Midbrain (tissue), 1 donor: ENCODE results near the gene CLCA1.

Experiments used
- DNase-seq: peaks from one replicate; lab custom pipeline; 2025; lab: John Stamatoyannopoulos, UW

Gene CLCA1

GRCh38 chr1:86466109-86466844 lies 2.5 kb upstream of the CLCA1 start:
- DNase-seq, result no peak

- DNase-seq, result no peak
These were observed 1.7 kb upstream of the CLCA1 start for GRCh38 chr1:86466986-86467385.

- no peak for DNase-seq
These were observed 2.1 kb downstream of the CLCA1 start for GRCh38 chr1:86470859-86471258.

GRCh38 chr1:86471291-86471690 lies 2.6 kb downstream of the CLCA1 start:
- DNase-seq, result no peak

- DNase-seq, result no peak
These were observed 3.4 kb downstream of the CLCA1 start for GRCh38 chr1:86472152-86472551.

- no peak for DNase-seq
These were observed 4.0 kb downstream of the CLCA1 start for GRCh38 chr1:86472767-86473166.

GRCh38 chr1:86477256-86477655 lies 8.5 kb downstream of the CLCA1 start:
- no peak for DNase-seq

- DNase-seq, result no peak
These were observed 9.0 kb downstream of the CLCA1 start for GRCh38 chr1:86477682-86478081.

- DNase-seq, result no peak
These were observed 9.9 kb downstream of the CLCA1 start for GRCh38 chr1:86478416-86479156.

GRCh38 chr1:86481966-86482365 lies 13.2 kb downstream of the CLCA1 start:
- no peak for DNase-seq

- DNase-seq, result no peak
These were observed 18.5 kb downstream of the CLCA1 start for GRCh38 chr1:86487131-86487810.

GRCh38 chr1:86487811-86488141 lies 19.0 kb downstream of the CLCA1 start:
- no peak for DNase-seq

- DNase-seq, result no peak
These were observed 20.6 kb downstream of the CLCA1 start for GRCh38 chr1:86489242-86489878.

- DNase-seq, result no peak
These were observed 22.6 kb downstream of the CLCA1 start for GRCh38 chr1:86491171-86491950.

- no peak for DNase-seq
These were observed 29.6 kb downstream of the CLCA1 start for GRCh38 chr1:86498281-86498680.

- DNase-seq, result peak; percentile 12
These were observed 31.4 kb downstream of the CLCA1 start for GRCh38 chr1:86499987-86500593.

GRCh38 chr1:86500714-86501113 lies 32.0 kb downstream of the CLCA1 start:
- no peak for DNase-seq

GRCh38 chr1:86502125-86502646 lies 33.5 kb downstream of the CLCA1 start:
- peak; percentile 15 for DNase-seq

- no peak for DNase-seq
These were observed 34.1 kb downstream of the CLCA1 start for GRCh38 chr1:86502721-86503405.

- DNase-seq, result peak; percentile 47
These were observed 34.8 kb downstream of the CLCA1 start for GRCh38 chr1:86503406-86504136.
